Tibial artery (tissue), 4 donors: ENCODE measurements around the gene LRRC72.

Experiments
- DNase-seq, 2 donors: peaks; one replicate each; pipeline ENCODE4 v3.0.0-alpha.2; 2019
- H3K27ac ChIP-seq, 2 donors: fragments of 200-600 bp; sonication (generic) in 1 of 2; 1 replicate in 1 of 2; 2 replicates in 1 of 2; pipeline ENCODE4 v1.5.1; 2018 to 2019; ENCODE audit warnings: mild to moderate bottlenecking in 1 of 2
- H3K27me3 ChIP-seq, 2 donors: fragments of 200-600 bp; sonication (generic) in 1 of 2; one replicate each; pipeline versions ENCODE4 v1.5.1 to v1.6.0; 2016 to 2019
- H3K36me3 ChIP-seq, 3 donors: fragments of 200-600 bp; sonication (generic) in 2 of 3; one replicate each; pipeline ENCODE4 v1.5.1; 2016 to 2019; ENCODE audit warnings: mild to moderate bottlenecking in 2 of 3
- H3K4me1 ChIP-seq, 4 donors: fragments of 200-600 bp; sonication (generic) in 2 of 4; 1 replicate in 3 of 4; 2 replicates in 1 of 4; pipeline ENCODE4 v1.5.1; 2016 to 2019
- H3K4me3 ChIP-seq, 2 donors: fragments of 200-600 bp; sonication (generic) in 1 of 2; 1 replicate in 1 of 2; 2 replicates in 1 of 2; pipeline ENCODE4 v1.5.1; 2018 to 2019; ENCODE audit warnings: mild to moderate bottlenecking in 2 of 2
- H3K9me3 ChIP-seq, 3 donors: fragments of 200-600 bp; sonication (generic) in 1 of 3; one replicate each; pipeline ENCODE4 v1.5.1; 2016 to 2019
- CTCF ChIP-seq, 2 experiments: fragments of 200-600 bp in 1 of 2; fragments of 450-650 bp in 1 of 2; IDR thresholded peaks; one replicate each; pipeline ENCODE4 v1.5.1; 2017 to 2019; ENCODE audit warnings: antibody characterized with exemption in 2 of 2, mild to moderate bottlenecking in 1 of 2, moderate library complexity in 1 of 2
- intact Hi-C: fragments of 100-400 bp; cut with DNase I; formaldehyde crosslinking; loops from one replicate; pipeline ENCODE4 v1.15.0; 2023; ENCODE audit warnings: low total_unique reads

The LRRC72 gene

GRCh38 chr7:16556359-16556758, 29.7 kb downstream of the LRRC72 start:
- TF ChIP-seq CTCF (IDR thresholded peaks at IDR 0.05), result no peak
- no peak overlapping the region for H3K4me3 ChIP-seq
- H3K36me3 ChIP-seq, result no peaks in the 10 kb centered on the region
- no peaks in the 10 kb centered on the region for H3K4me1 ChIP-seq
- H3K27me3 ChIP-seq, result no peaks in the 10 kb centered on the region
- no peaks in the 10 kb centered on the region for H3K9me3 ChIP-seq
- intact Hi-C loops, result no loop called here
- DNase-seq, result no peak
- H3K27ac ChIP-seq, result no peak overlapping the region

DNA sequence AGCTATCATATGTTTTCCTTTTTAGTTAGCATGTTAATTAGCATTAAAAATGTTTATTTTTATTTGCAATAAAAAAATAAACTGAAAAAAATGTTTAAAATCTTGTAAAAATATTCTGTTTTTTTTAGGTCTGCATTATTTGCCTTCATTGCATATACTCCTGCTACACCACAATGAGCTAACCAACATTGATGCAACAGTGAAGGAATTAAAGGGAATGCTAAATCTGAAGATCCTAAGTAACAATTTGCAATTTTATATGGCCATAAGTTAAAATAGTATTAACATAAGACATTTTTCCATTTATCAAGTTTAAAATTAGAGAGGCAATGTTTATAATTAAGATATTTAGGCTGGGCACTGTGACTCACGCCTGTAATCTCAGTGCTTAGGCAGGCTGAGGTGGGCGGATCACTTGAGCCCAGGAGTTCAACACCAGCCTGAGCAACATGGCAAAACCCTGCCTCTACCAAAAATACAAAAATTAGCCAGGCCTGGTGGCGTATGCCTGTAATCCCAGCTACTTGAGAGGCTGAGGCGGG, 32.2 kb downstream of the LRRC72 start:
- Histone ChIP-seq H3K27ac (no peak overlapping the region), H3K36me3 (no peaks in the 10 kb centered on the region), H3K4me3 (no peak overlapping the region), H3K4me1 (no peaks in the 10 kb centered on the region), H3K27me3 (no peaks in the 10 kb centered on the region), H3K9me3 (no peaks in the 10 kb centered on the region)
- no peak for TF ChIP-seq CTCF (IDR thresholded peaks at IDR 0.05)
- DNase-seq, result no peak
- intact Hi-C loops, result no loop called here

DNA sequence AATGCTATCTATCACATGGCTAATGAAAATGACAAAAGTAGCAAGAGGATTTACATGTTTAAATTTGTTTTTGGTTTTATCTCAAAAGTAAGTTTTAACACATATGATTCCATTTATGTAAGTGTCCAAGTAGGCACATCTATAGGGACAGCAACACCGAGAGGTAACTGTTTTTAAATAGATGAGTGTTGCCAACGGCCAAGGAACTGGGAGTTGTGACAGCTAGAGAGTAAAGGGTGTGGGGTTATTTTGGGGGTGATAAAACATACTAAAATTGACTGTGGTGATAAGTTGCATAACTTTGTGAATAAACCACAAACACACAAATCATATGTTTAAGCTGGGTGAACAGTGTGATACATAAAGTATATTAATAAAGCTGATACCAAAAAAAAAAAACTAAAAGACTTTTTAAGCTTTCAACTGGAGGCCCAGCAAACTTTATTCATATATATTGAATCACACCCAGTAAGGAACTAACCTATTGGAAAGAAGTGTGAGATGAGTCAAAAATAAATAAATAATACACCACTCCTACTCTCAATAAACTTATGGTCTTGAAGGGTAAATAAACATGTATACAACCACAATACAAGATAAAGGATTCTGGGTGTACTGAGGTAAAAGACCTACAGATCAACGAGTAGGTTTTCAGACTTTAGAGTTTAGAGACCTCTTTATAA, 33.0 kb downstream of the LRRC72 start:
- H3K9me3 ChIP-seq, result no peaks in the 10 kb centered on the region
- no peaks in the 10 kb centered on the region for H3K4me1 ChIP-seq
- intact Hi-C loops, result loop anchor here (5.0 kb wide), 1 partner anchor 482 kb away; no protein-coding TSS in a partner anchor
- DNase-seq, result no peak
- no peak overlapping the region for H3K27ac ChIP-seq
- no peak overlapping the region for H3K4me3 ChIP-seq
- H3K27me3 ChIP-seq, result no peaks in the 10 kb centered on the region
- TF ChIP-seq CTCF (IDR thresholded peaks at IDR 0.05), result no peak
- no peaks in the 10 kb centered on the region for H3K36me3 ChIP-seq

DNA sequence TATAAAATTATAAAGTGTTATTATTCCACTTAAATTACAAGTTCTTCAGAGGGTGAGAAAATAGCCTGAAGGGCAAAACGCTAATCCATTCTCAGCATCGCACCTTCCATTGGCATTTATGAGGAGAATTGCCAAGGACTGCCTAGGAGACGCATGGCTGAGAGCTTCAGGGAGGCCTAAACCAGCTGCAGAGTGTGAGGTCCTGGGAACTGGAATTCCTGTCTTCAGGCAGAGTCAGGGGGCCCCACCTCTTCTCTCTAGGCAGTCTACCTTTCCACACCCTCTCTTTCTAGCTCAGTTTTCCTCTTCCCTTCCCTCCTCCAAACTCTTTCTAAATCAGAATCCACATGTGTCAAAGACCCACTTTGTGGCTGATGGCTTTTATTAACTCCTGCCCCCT, 35.3 kb downstream of the LRRC72 start:
- no peak for TF ChIP-seq CTCF (IDR thresholded peaks at IDR 0.05)
- H3K9me3 ChIP-seq, result no peaks in the 10 kb centered on the region
- no peaks in the 10 kb centered on the region for H3K27me3 ChIP-seq
- no peaks in the 10 kb centered on the region for H3K36me3 ChIP-seq
- no peaks in the 10 kb centered on the region for H3K4me1 ChIP-seq
- no peak overlapping the region for H3K4me3 ChIP-seq
- no peak overlapping the region for H3K27ac ChIP-seq
- DNase-seq, result no peak
- intact Hi-C loops, result loop anchor here (5.0 kb wide), 1 partner anchor 485 kb away; no protein-coding TSS in a partner anchor

DNA sequence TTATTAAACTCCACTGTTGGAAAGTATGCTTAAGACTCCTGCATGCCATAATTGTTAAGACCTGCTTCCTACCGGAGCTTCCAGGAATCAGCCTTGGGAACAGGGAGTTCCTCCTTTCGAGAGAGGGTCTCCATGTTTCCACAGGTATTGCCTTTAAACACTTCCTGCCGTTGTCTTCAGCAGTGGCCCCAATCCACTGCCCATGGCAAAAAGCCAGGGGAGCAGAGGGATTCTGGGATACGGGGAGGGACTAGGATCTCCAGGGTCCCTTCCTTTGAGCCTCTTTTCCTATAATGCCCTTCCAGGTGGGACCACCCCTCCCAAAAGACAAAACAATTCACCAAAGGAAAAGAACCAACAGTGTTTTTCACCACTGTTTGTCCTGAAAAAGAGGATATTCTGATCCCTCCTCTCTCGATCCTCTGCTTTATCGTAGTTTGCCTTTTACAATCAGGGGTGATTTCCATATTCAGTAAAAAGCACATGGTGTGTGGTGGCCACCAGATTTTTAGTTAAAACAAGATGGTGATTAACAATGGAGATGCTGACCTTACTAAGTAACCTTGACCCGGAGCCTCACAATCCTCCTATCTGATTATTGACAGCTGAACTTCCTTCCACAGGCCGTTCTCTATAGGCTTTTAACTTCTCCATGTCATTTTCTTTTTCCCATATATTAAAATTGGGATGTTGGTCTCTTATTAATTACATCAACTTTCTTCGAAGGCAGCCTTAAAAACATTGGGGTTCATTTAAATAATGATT, 36.0 kb downstream of the LRRC72 start:
- H3K4me1 ChIP-seq, result no peaks in the 10 kb centered on the region
- H3K27ac ChIP-seq, result no peak overlapping the region
- H3K4me3 ChIP-seq, result no peak overlapping the region
- no peak for TF ChIP-seq CTCF (IDR thresholded peaks at IDR 0.05)
- DNase-seq, result no peak
- H3K9me3 ChIP-seq, result no peaks in the 10 kb centered on the region
- H3K27me3 ChIP-seq, result no peaks in the 10 kb centered on the region
- no peaks in the 10 kb centered on the region for H3K36me3 ChIP-seq
- intact Hi-C loops, result loop anchor here (5.0 kb wide), 1 partner anchor 485 kb away; no protein-coding TSS in a partner anchor
